CD4-positive, CD25-positive, alpha-beta regulatory T cell (primary cell): ENCODE results near the gene HEPACAM. TPM values are rescaled to one million over a fixed set of nuclear protein-coding genes. Genes with fewer than 3 reads are reported as not detected.

Source experiments
- ATAC-seq, 2 donors: fragments of 150-1000 bp; cut with Tn5 transposase; one replicate each; pipeline ENCODE4 v1.10.0; 2021; ENCODE audit warnings: low read depth in 2 of 2, moderate number of reproducible peaks in 2 of 2, moderate library complexity in 1 of 2
- DNase-seq, 3 donors: peaks; one replicate each; pipeline versions ENCODE4 v3.0.0 to v3.0.0-alpha.2; 2012 to 2022; ENCODE audit warnings: mixed read lengths in 1 of 3
- H3K27ac ChIP-seq: one replicate; pipeline ENCODE4 v1.7.0; 2013; ENCODE audit warnings: mild to moderate bottlenecking, low read length; ENCODE audit not compliant: insufficient read depth, poor library complexity, severe bottlenecking
- H3K27me3 ChIP-seq: one replicate; pipeline ENCODE4 v1.7.0; 2013; ENCODE audit warnings: low read length; ENCODE audit not compliant: control insufficient read depth, insufficient read depth
- H3K36me3 ChIP-seq: one replicate; pipeline ENCODE4 v1.7.0; 2013; ENCODE audit warnings: mild to moderate bottlenecking, low read length, moderate library complexity; ENCODE audit not compliant: control insufficient read depth, insufficient read depth
- H3K4me1 ChIP-seq: 2 replicates; pipeline ENCODE4 v1.7.0; 2013; ENCODE audit warnings: mild to moderate bottlenecking, low read length; ENCODE audit not compliant: insufficient read depth, control insufficient read depth, poor library complexity, severe bottlenecking
- H3K4me3 ChIP-seq: one replicate; pipeline ENCODE4 v1.7.0; 2013; ENCODE audit warnings: low read depth, mild to moderate bottlenecking, low read length, moderate library complexity
- H3K9me3 ChIP-seq, 2 experiments: 1 replicate in 1 of 2; 2 replicates in 1 of 2; pipeline ENCODE4 v1.7.0; 2013; ENCODE audit warnings: low read length in 2 of 2, mild to moderate bottlenecking in 1 of 2, moderate library complexity in 1 of 2; ENCODE audit not compliant: control insufficient read depth in 2 of 2
- H3K27ac Mint-ChIP-seq, 3 donors: one replicate each; pipeline ENCODE4 v1.8.0; 2020 to 2022; ENCODE audit warnings: mild to moderate bottlenecking in 3 of 3, mixed read lengths in 3 of 3, moderate library complexity in 2 of 3
- H3K27me3 Mint-ChIP-seq: one replicate; pipeline ENCODE4 v1.8.0; 2022; ENCODE audit warnings: mild to moderate bottlenecking, mixed read lengths
- H3K36me3 Mint-ChIP-seq: one replicate; pipeline ENCODE4 v1.8.0; 2020; ENCODE audit warnings: mixed read lengths
- H3K4me1 Mint-ChIP-seq, 4 donors: one replicate each; pipeline ENCODE4 v1.8.0; 2020 to 2022; ENCODE audit warnings: mixed read lengths in 4 of 4, mild to moderate bottlenecking in 1 of 4
- H3K4me3 Mint-ChIP-seq, 4 donors: one replicate each; pipeline ENCODE4 v1.8.0; 2020 to 2022; ENCODE audit warnings: mild to moderate bottlenecking in 4 of 4, mixed read lengths in 4 of 4, moderate library complexity in 3 of 4
- H3K9me3 Mint-ChIP-seq, 7 donors: one replicate each; pipeline ENCODE4 v1.8.0; 2020 to 2022; ENCODE audit warnings: mixed read lengths in 7 of 7, mild to moderate bottlenecking in 3 of 7, moderate library complexity in 2 of 7
- polyA plus RNA-seq, 4 donors: library from polyadenylated mRNA; unstranded; fragments of 300-500 nt; fragmentation: Illumina TruSeq; gene quantifications; one replicate each; pipeline ENCODE4 v1.2.3, GENCODE V29; 2021
- total RNA-seq: library from RNA; stranded (reverse); gene quantifications from one replicate; pipeline ENCODE4 v1.2.3, GENCODE V29; 2022

The HEPACAM gene
- total and polyA plus RNA-seq, 5 donors from 2014 or later = not detected

DNA sequence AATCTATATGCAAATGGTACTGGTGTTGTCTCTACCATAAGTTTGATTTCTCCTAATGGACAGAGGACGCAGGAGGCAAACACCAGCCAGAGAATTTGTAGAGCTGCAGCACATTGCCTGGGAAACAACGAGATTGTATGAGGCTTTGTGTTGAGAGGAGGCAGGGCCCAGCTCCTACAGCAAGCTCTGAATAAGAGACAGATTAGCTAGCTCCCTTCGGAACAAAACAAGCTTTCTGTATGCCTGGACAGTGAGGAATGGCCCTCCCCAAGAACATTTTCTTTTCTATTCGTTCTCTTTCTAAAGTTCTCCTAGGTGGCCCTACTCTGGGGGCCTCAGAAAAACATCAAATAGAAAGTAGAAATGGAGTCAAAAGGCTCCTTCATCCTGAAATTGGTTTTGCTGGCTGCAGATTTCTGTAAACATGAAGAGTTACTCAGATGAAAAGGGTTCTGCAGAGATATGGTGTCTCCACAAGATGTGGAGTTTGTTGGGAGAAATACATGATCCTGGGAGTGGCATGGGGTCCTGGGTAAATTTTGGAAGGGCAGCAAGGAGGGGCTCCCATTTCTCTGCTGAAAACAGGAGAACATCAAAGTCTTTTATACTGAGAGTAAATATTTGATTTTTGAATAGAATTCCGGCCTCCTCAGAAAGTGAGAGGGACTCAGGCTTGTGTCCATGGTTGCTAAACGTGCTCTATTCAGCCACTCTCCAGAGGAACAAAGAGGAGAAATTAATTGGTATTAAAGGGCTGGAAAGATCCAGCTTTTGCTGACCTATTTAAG, 6.8 kb upstream of the HEPACAM start:
- Histone ChIP-seq H3K27ac (no peak overlapping the region), H3K4me3 (no peak overlapping the region), H3K36me3 (no peaks in the 10 kb centered on the region), H3K4me1 (no peaks in the 10 kb centered on the region), H3K9me3 (no peaks in the 10 kb centered on the region), H3K27me3 (peaks cover 7% of the 10 kb centered on the region)
- Mint-ChIP-seq H3K27me3 (peaks cover 18% of the 10 kb centered on the region), H3K4me1 (peaks cover 0 to 13% (median 6%) of the 10 kb centered on the region in 4 donors), H3K9me3 (peaks cover 0 to 3% (median 0%) of the 10 kb centered on the region in 7 donors), H3K4me3 (no peak overlapping the region), H3K27ac (peak overlapping the region in 2 of 3 donors; percentile 6 to 57), H3K36me3 (no peaks in the 10 kb centered on the region)
- ATAC-seq (no peak), DNase-seq (no peak)

DNA sequence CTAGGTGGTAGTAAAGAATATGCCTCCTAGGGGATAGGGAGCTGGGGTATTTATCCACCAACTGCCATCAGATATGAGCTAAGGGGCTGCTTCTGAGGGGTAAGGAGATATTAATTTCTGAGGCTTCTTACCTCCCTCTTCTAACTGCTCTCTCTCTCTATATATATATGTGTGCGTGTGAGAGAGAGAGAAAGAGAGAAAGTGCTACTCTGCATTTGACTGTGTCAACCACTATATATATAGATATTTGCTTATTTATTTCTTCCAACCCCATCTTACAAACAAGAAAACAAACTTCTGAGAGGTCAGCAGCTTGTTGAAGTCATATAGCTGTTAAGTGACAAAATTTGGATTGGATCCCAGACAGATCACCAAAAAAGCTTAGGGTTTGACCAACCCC, 5.9 kb upstream of the HEPACAM start:
- H3K4me3 ChIP-seq = no peak overlapping the region
- H3K4me1 ChIP-seq = no peaks in the 10 kb centered on the region

DNA sequence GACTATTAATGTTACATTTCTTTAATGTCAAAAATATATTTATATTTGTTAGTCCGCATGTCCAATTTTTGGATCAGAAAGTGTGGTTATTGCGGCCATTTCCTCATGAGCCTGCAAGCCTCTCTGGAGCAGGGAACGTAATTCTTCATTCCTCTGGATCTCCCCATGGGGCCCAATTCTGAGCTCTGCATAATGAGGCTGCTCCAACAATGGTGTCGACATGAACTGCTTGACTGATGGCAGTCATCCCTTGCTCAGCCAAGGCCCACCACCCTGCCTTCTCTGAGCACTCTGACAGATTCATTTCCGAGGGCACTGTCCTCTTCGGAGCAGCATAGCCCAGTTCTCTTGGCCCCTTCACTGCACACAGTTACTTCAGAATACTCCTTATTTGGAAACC, 3.1 kb upstream of the HEPACAM start:
- no peak overlapping the region for H3K27ac ChIP-seq
- H3K27me3 Mint-ChIP-seq = peaks cover 29% of the 10 kb centered on the region
- no peaks in the 10 kb centered on the region for H3K4me1 ChIP-seq
- H3K27ac Mint-ChIP-seq = no peak overlapping the region
- peaks cover 7% of the 10 kb centered on the region for H3K27me3 ChIP-seq
- no peaks in the 10 kb centered on the region for H3K36me3 Mint-ChIP-seq
- H3K4me3 ChIP-seq = no peak overlapping the region
- H3K9me3 Mint-ChIP-seq = peaks cover 0 to 3% (median 0%) of the 10 kb centered on the region in 7 donors
- DNase-seq (no peak), ATAC-seq (no peak)
- H3K9me3 ChIP-seq = no peaks in the 10 kb centered on the region
- H3K36me3 ChIP-seq = no peaks in the 10 kb centered on the region
- H3K4me3 Mint-ChIP-seq = no peak overlapping the region
- H3K4me1 Mint-ChIP-seq = peaks cover 0 to 13% (median 5%) of the 10 kb centered on the region in 4 donors

More for the DNA sequence above, 5.9 kb upstream of the HEPACAM start:
- Histone ChIP-seq H3K9me3 (no peaks in the 10 kb centered on the region), H3K27me3 (peaks cover 7% of the 10 kb centered on the region), H3K27ac (no peak overlapping the region), H3K36me3 (no peaks in the 10 kb centered on the region)
- no peak for ATAC-seq
- no peak for DNase-seq
- no peak overlapping the region for H3K4me3 Mint-ChIP-seq
- peaks cover 0 to 3% (median 0%) of the 10 kb centered on the region in 7 donors for H3K9me3 Mint-ChIP-seq
- H3K27ac Mint-ChIP-seq = no peak overlapping the region
- peaks cover 24% of the 10 kb centered on the region for H3K27me3 Mint-ChIP-seq
- H3K4me1 Mint-ChIP-seq = peaks cover 0 to 13% (median 6%) of the 10 kb centered on the region in 4 donors
- H3K36me3 Mint-ChIP-seq = no peaks in the 10 kb centered on the region

DNA sequence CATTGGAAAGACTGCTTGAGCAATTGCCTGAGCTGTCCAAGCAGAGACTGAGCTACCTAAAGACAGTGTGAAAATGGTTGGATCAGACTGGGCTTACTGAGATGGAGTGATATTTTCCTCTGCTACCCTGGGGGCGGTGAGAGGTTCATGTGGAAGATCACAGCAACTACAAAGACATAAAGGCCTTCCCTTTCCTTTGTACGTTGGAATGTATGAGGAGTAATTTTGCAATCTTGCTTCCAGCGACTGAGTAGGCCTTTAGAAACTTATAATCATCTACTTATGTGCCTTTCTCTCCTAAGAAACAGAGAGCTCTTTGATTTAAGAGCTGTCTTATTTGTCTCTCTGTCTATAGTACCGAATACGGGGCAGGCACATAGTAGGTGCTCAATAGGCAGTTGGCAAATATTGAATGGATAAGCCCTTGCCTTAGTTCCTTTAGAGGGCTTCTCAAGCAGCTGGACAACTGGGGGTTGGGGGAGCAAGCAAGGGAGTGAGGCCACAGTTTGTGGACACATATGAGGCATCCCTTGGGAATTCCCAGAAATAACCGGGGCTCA, 2.4 kb upstream of the HEPACAM start:
- no peaks in the 10 kb centered on the region for H3K4me1 ChIP-seq
- Mint-ChIP-seq H3K4me3 (no peak overlapping the region), H3K9me3 (peaks cover 0 to 1% (median 0%) of the 10 kb centered on the region in 7 donors), H3K4me1 (peaks cover 0 to 7% (median under 1%) of the 10 kb centered on the region in 4 donors), H3K27me3 (peaks cover 24% of the 10 kb centered on the region), H3K36me3 (no peaks in the 10 kb centered on the region), H3K27ac (no peak overlapping the region)
- ATAC-seq (no peak), DNase-seq (no peak)
- H3K27me3 ChIP-seq = peaks cover 7% of the 10 kb centered on the region
- no peaks in the 10 kb centered on the region for H3K9me3 ChIP-seq
- no peak overlapping the region for H3K4me3 ChIP-seq
- H3K27ac ChIP-seq = no peak overlapping the region
- H3K36me3 ChIP-seq = no peaks in the 10 kb centered on the region

DNA sequence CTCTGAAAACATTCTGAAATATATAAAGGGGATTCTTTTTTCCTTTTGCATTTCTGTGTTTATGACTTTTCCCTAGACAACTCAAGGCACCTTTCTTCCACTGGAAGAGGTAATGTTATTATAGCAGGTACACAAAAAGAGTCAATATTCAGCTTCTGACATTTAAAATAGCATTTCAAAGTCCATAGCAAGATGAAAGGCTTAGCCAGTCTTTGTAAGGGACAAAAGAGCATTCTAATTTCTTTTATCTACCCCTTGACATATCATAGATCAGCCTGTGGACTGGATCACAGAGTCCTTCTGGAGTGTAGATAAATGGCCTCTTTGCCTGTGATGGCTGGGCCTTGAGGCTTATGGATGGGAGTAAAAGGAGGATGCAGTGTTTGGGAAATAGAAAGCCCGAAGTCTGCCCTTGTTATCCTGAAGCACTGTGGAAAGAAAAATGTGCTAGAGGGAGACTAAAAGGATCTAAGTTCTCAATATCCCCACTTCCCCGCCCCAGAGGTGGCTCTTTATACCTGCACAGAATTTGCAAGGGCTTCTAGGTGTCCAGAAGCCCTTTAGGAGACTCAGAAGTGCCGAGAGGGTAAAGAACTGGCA, 1.6 kb upstream of the HEPACAM start:
- no peaks in the 10 kb centered on the region for H3K4me1 ChIP-seq
- no peaks in the 10 kb centered on the region for H3K36me3 Mint-ChIP-seq
- no peak overlapping the region for H3K27ac ChIP-seq
- no peak overlapping the region for H3K4me3 ChIP-seq
- no peaks in the 10 kb centered on the region for H3K9me3 ChIP-seq
- H3K4me1 Mint-ChIP-seq = peaks cover 0 to 2% (median 0%) of the 10 kb centered on the region in 4 donors
- no peak overlapping the region for H3K4me3 Mint-ChIP-seq
- ATAC-seq = no peak
- no peak for DNase-seq
- no peaks in the 10 kb centered on the region for H3K9me3 Mint-ChIP-seq
- H3K27ac Mint-ChIP-seq = no peak overlapping the region
- peaks cover 24% of the 10 kb centered on the region for H3K27me3 Mint-ChIP-seq
- H3K36me3 ChIP-seq = no peaks in the 10 kb centered on the region
- peaks cover 7% of the 10 kb centered on the region for H3K27me3 ChIP-seq

DNA sequence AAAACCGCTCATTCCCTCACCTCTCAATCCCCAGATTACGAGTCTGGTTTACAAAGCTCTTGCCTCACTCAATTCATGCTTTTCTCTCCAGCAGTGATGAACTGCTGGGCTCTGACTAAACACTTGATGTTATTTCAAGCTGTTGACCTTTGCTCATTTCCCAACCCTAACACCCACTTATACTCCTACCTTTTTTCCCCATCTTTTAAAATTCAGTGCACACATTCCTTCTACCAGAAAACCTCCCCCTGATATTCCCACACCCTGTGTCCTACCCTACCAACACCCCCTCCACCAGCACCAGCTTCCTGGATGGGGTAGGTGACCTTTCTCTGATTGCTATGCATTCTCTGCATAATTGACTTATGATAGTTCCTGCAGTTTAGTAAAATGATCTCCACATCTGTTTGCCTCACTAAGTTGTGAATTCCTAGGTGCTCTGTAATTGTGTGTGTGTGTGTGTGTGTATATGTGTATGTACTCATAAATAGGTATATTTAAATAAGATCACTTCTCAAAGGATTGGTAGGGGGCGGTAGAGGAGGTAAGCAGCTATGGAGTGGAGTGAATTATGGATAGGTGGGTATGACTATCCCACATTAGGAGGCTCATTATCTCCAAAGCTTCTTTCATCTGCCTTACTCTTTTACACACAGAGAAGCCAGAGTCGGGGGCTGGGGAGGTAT, 842 bp downstream of the HEPACAM start:
- Mint-ChIP-seq H3K4me3 (no peak overlapping the region), H3K9me3 (no peaks in the 10 kb centered on the region), H3K27me3 (peaks cover 16% of the 10 kb centered on the region), H3K27ac (no peak overlapping the region), H3K36me3 (no peaks in the 10 kb centered on the region), H3K4me1 (peaks cover 0 to 11% (median 6%) of the 10 kb centered on the region in 4 donors)
- DNase-seq (no peak), ATAC-seq (no peak)
- H3K27me3 ChIP-seq = peaks cover 5% of the 10 kb centered on the region
- no peaks in the 10 kb centered on the region for H3K4me1 ChIP-seq
- no peak overlapping the region for H3K27ac ChIP-seq
- no peaks in the 10 kb centered on the region for H3K36me3 ChIP-seq
- H3K9me3 ChIP-seq = no peaks in the 10 kb centered on the region
- no peak overlapping the region for H3K4me3 ChIP-seq

DNA sequence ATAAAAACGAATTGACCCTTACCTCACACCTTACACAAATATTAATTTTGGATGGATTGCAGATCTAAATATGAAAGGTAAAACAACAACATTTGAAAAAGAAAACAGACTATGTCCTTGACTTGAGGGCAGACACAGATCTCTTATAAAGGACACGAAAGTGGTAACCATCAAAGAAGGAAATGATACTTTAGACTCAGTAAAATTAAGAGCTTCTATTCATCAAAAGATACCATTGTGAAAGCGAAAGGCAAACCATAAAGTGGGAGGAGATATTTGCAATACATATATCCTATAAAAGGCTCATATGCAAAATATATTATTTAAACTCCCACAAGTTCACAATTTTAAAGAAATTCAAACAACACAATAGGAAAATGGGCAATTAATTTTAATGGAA, 5.0 kb downstream of the HEPACAM start:
- H3K4me1 ChIP-seq = no peaks in the 10 kb centered on the region
- Mint-ChIP-seq H3K4me3 (no peak overlapping the region), H3K4me1 (peaks cover 0 to 11% (median 6%) of the 10 kb centered on the region in 4 donors), H3K36me3 (no peaks in the 10 kb centered on the region), H3K27ac (peak overlapping the region in 2 of 3 donors; percentile 33 to 57), H3K27me3 (peaks cover 1% of the 10 kb centered on the region), H3K9me3 (no peaks in the 10 kb centered on the region)
- H3K27ac ChIP-seq = no peak overlapping the region
- H3K4me3 ChIP-seq = no peak overlapping the region
- ATAC-seq = no peak
- H3K36me3 ChIP-seq = no peaks in the 10 kb centered on the region
- H3K27me3 ChIP-seq = peaks cover 1% of the 10 kb centered on the region
- no peaks in the 10 kb centered on the region for H3K9me3 ChIP-seq
- peak in 1 of 3 donors; percentile 72 for DNase-seq
